HG02678 (cell line): ENCODE measurements around the gene PDGFRB.
A peak's percentile ranks its signal among the peaks of the same experiment; 100 is the strongest.

Experiments used
- ATAC-seq: cut with Tn5 transposase; IDR thresholded peaks from one replicate; pipeline ENCODE4 v1.9.1; 2021; ENCODE audit warnings: mild to moderate bottlenecking, moderate library complexity; ENCODE audit not compliant: unreplicated experiment

PDGFRB gene

GRCh38 chr5:150155258-150156026 is at the start of gene PDGFRB:
TSS of gene PDGFRB (minus strand) at chr5:150155845. CDS start at chr5:150137047, 18,798 bp downstream.
- peak; percentile 43 for ATAC-seq

GRCh38 chr5:150204590-150204960 is 48.9 kb upstream of the PDGFRB start:
- no peak for ATAC-seq

- no peak for ATAC-seq
Observed at GRCh38 chr5:150203832-150204589, 48.4 kb upstream of the PDGFRB start.

GRCh38 chr5:150202501-150202900 is 46.9 kb upstream of the PDGFRB start:
- ATAC-seq: no peak

- no peak for ATAC-seq
Observed at GRCh38 chr5:150197476-150197875, 41.8 kb upstream of the PDGFRB start.

- no peak for ATAC-seq
Observed at GRCh38 chr5:150196986-150197385, 41.3 kb upstream of the PDGFRB start.

- ATAC-seq: no peak
Observed at GRCh38 chr5:150196514-150196913, 40.9 kb upstream of the PDGFRB start.

- no peak for ATAC-seq
Observed at GRCh38 chr5:150195736-150196485, 40.3 kb upstream of the PDGFRB start.

GRCh38 chr5:150192462-150192861 is 36.8 kb upstream of the PDGFRB start:
- no peak for ATAC-seq

- ATAC-seq: no peak
Observed at GRCh38 chr5:150190987-150191386, 35.3 kb upstream of the PDGFRB start.

GRCh38 chr5:150190503-150190979 is 34.9 kb upstream of the PDGFRB start:
- ATAC-seq: no peak

- ATAC-seq: no peak
Observed at GRCh38 chr5:150189728-150190502, 34.3 kb upstream of the PDGFRB start, which contains the start of gene SLC6A7. TSS of gene SLC6A7 (plus strand) at chr5:150190062. CDS start at chr5:150190328, 266 bp downstream.

- no peak for ATAC-seq
Observed at GRCh38 chr5:150189326-150189725, 33.7 kb upstream of the PDGFRB start.

- no peak for ATAC-seq
Observed at GRCh38 chr5:150188146-150188842, 32.6 kb upstream of the PDGFRB start.

GRCh38 chr5:150186897-150187296 is 31.3 kb upstream of the PDGFRB start:
- ATAC-seq: no peak

- ATAC-seq: no peak
Observed at GRCh38 chr5:150186137-150186536, 30.5 kb upstream of the PDGFRB start.

- ATAC-seq: no peak
Observed at GRCh38 chr5:150184990-150185912, 29.6 kb upstream of the PDGFRB start.

- no peak for ATAC-seq
Observed at GRCh38 chr5:150184006-150184405, 28.4 kb upstream of the PDGFRB start.

GRCh38 chr5:150183436-150183835 is 27.8 kb upstream of the PDGFRB start:
- ATAC-seq: no peak
